Smooth muscle cell (in vitro differentiated cells): ENCODE data around the gene CREM. TPM values are rescaled to one million over a fixed set of nuclear protein-coding genes. Genes with fewer than 3 reads are reported as not detected.
"Not testable (repeated sequence)": the region's sequence is repeated elsewhere in the genome, so short reads cannot be mapped to it uniquely, and the experiment has no call there.

Experiments
- DNase-seq: peaks from one replicate; lab custom pipeline; 2025; ENCODE audit not compliant: unreplicated experiment; lab: John Stamatoyannopoulos, UW
- H2AFZ ChIP-seq: fragments of 200-600 bp; sonication (generic); 2 replicates; pipeline ENCODE4 v1.6.0; 2016; ENCODE audit warnings: antibody characterized with exemption, low read depth, mild to moderate bottlenecking
- H3F3A ChIP-seq: fragments of 200-600 bp; sonication (generic); 2 replicates; pipeline ENCODE4 v1.6.0; 2017; ENCODE audit warnings: antibody characterized with exemption, low read depth
- H3K27ac ChIP-seq: fragments of 200-600 bp; sonication (generic); 2 replicates; pipeline ENCODE4 v1.5.1; 2016; ENCODE audit warnings: low read depth, mild to moderate bottlenecking
- H3K27me3 ChIP-seq: fragments of 200-600 bp; sonication (generic); 2 replicates; pipeline ENCODE4 v1.6.1; 2016; ENCODE audit warnings: low read depth, mild to moderate bottlenecking
- H3K36me3 ChIP-seq: fragments of 200-600 bp; sonication (generic); 2 replicates; pipeline ENCODE4 v1.5.1; 2016; ENCODE audit warnings: low read depth
- H3K4me1 ChIP-seq: fragments of 200-600 bp; sonication (generic); 2 replicates; pipeline ENCODE4 v1.5.1; 2016; ENCODE audit warnings: low read depth
- H3K4me2 ChIP-seq: fragments of 200-600 bp; sonication (generic); 2 replicates; pipeline ENCODE4 v1.6.0; 2016; ENCODE audit warnings: mild to moderate bottlenecking
- H3K4me3 ChIP-seq: fragments of 200-600 bp; sonication (generic); 2 replicates; pipeline ENCODE4 v1.5.1; 2016; ENCODE audit warnings: mild to moderate bottlenecking
- H3K79me2 ChIP-seq: fragments of 200-600 bp; sonication (generic); 2 replicates; pipeline ENCODE4 v1.6.0; 2016; ENCODE audit warnings: low read depth, mild to moderate bottlenecking
- H3K9ac ChIP-seq: fragments of 200-600 bp; sonication (generic); 2 replicates; pipeline ENCODE4 v1.6.0; 2016; ENCODE audit warnings: low read depth
- H3K9me3 ChIP-seq: fragments of 200-600 bp; sonication (generic); replicated peaks from 2 replicates; pipeline ENCODE4 v1.5.1; 2016; ENCODE audit warnings: low read depth
- H4K20me1 ChIP-seq: fragments of 200-600 bp; sonication (generic); 2 replicates; pipeline ENCODE4 v1.6.0; 2016; ENCODE audit warnings: low read depth
- CTCF ChIP-seq: fragments of 200-600 bp; sonication (generic); IDR thresholded peaks from 2 replicates; pipeline ENCODE4 v1.5.1; 2017; ENCODE audit warnings: borderline replicate concordance, mild to moderate bottlenecking, antibody characterized with exemption; ENCODE audit not compliant: insufficient read depth, poor library complexity, severe bottlenecking
- WGBS: methylation state at CpG from one replicate; pipeline ENCODE4 v1.1.7; 2016; ENCODE audit warnings: low lambda C conversion rate; 5-methylcytosine and 5-hydroxymethylcytosine counted together
- polyA plus RNA-seq: library from polyadenylated mRNA; unstranded; fragments of >200 nt; fragmentation: Nextera tagmentation; extraction: Ambion mirVana; gene quantifications from 2 replicates; pipeline ENCODE4 v1.2.1, GENCODE V29; 2016
- total RNA-seq: library from RNA; depleted of rRNA; stranded (reverse); fragments of >200 nt; gene quantifications from 2 replicates; pipeline ENCODE4 v1.2.3, GENCODE V29; 2014

CREM gene
- total and polyA plus RNA-seq, 2 experiments from 2014 or later = 46.4 to 49.3 TPM

- Histone ChIP-seq H3F3A (no peaks in the 10 kb centered on the region), H3K9me3 (no peaks in the 10 kb centered on the region), H3K79me2 (no peaks in the 10 kb centered on the region), H3K27ac (no peak overlapping the region), H2AFZ (no peak overlapping the region), H3K4me3 (no peak overlapping the region), H4K20me1 (no peaks in the 10 kb centered on the region), H3K36me3 (no peaks in the 10 kb centered on the region), H3K27me3 (no peaks in the 10 kb centered on the region), H3K4me2 (no peak overlapping the region), H3K9ac (no peak overlapping the region), H3K4me1 (peaks cover 8% of the 10 kb centered on the region)
- DNase-seq = no peak
- WGBS = 93% methylated on average over 6 of the region's 6 CpGs
- TF ChIP-seq CTCF = no peak
These were observed 89.8 kb downstream of the CREM start for GRCh38 chr10:35216303-35216905.

GRCh38 chr10:35216956-35217355 lies 90.3 kb downstream of the CREM start:
- not testable (repeated sequence) for H3K9me3 ChIP-seq, H3K27ac ChIP-seq, H3K4me1 ChIP-seq, H3K9ac ChIP-seq, H3K79me2 ChIP-seq, H3K36me3 ChIP-seq, H4K20me1 ChIP-seq, H3K27me3 ChIP-seq, H3K4me3 ChIP-seq, H3K4me2 ChIP-seq, H2AFZ ChIP-seq, H3F3A ChIP-seq, DNase-seq
- WGBS = 94% methylated on average over 9 of the region's 9 CpGs

GRCh38 chr10:35217455-35217854 lies 90.8 kb downstream of the CREM start:
- no peak overlapping the region for H3K4me2 ChIP-seq
- no peaks in the 10 kb centered on the region for H3K27me3 ChIP-seq
- H3K79me2 ChIP-seq = no peaks in the 10 kb centered on the region
- no peaks in the 10 kb centered on the region for H3F3A ChIP-seq
- no peak for DNase-seq
- H3K9me3 ChIP-seq = no peaks in the 10 kb centered on the region
- peaks cover 6% of the 10 kb centered on the region for H3K4me1 ChIP-seq
- TF ChIP-seq CTCF = no peak
- no peak overlapping the region for H2AFZ ChIP-seq
- no peaks in the 10 kb centered on the region for H4K20me1 ChIP-seq
- H3K36me3 ChIP-seq = no peaks in the 10 kb centered on the region
- H3K9ac ChIP-seq = no peak overlapping the region
- no peak overlapping the region for H3K4me3 ChIP-seq
- H3K27ac ChIP-seq = no peak overlapping the region
- WGBS = 87% methylated on average over 5 of the region's 5 CpGs

- Histone ChIP-seq H3K36me3 (no peaks in the 10 kb centered on the region), H3K4me1 (no peaks in the 10 kb centered on the region), H4K20me1 (no peaks in the 10 kb centered on the region), H3K4me3 (no peak overlapping the region), H3K9ac (no peak overlapping the region), H3F3A (no peaks in the 10 kb centered on the region), H3K27ac (peak overlapping the region; percentile 13), H2AFZ (no peak overlapping the region), H3K27me3 (no peaks in the 10 kb centered on the region), H3K79me2 (no peaks in the 10 kb centered on the region), H3K4me2 (peak overlapping the region; percentile 34), H3K9me3 (no peaks in the 10 kb centered on the region)
- TF ChIP-seq CTCF = peak; percentile 87
- WGBS = 31% methylated on average over 7 of the region's 7 CpGs
- peak; percentile 21 for DNase-seq
These were observed 91.8 kb downstream of the CREM start for GRCh38 chr10:35218339-35218955.
